ENCODE data around the gene CTDNEP1.
A peak's percentile ranks its signal among the peaks of the same experiment; 100 is the strongest.

GRCh38 chr17:7296189-7296861 lies 44.8 kb upstream of the CTDNEP1 start:
- TF ChIP-seq CTCF (optimal IDR thresholded peaks at IDR 0.05 in 1 of 3, IDR thresholded peaks at IDR 0.05 in 1 of 3, conservative IDR thresholded peaks at IDR 0.05 in 1 of 3; ENCODE audit: extremely low read depth in 1 of 3, insufficient read depth in 2 of 3, low read length in 3 of 3) (peak; percentile 68 to 94 (median 83)), EZH2 (IDR thresholded peaks at IDR 0.05; ENCODE audit: low read length) (no peak)

Measured in keratinocyte (primary cell).